HCT116 (cell line): ENCODE measurements around the gene AQP6. TPM values are rescaled to one million over a fixed set of nuclear protein-coding genes. Genes with fewer than 3 reads are reported as not detected.

Experiments used
- ATAC-seq: fragments of 200-7000 bp; cut with Tn5 transposase; 2 replicates; pipeline ENCODE4 v1.9.1; 2020; ENCODE audit warnings: mild to moderate bottlenecking, moderate library complexity
- BruUV-seq: library from RNA; stranded (reverse); fragments of 400-500 nt; replicated peaks from 2 replicates; lab custom pipeline; 2021; lab: Mats Ljungman, UMichigan
- CTCF ChIA-PET: fragments of 300-600 bp; sonication (Branson Sonifier 250); formaldehyde crosslinking; loops from one replicate; lab custom pipeline; 2021; ENCODE audit warnings: antibody characterized with exemption; lab: Charles Lee
- POLR2A ChIA-PET: fragments of 300-600, 350-600 bp; sonication (Branson Sonifier 250); formaldehyde crosslinking; loops from one replicate; lab custom pipeline; 2021; ENCODE audit warnings: antibody characterized with exemption; lab: Charles Lee
- RAD21 ChIA-PET, 2 experiments: fragments of 300-600 bp; sonication (Branson Sonifier 250); formaldehyde crosslinking; loops; one replicate each; lab custom pipeline; 2023; ENCODE audit warnings: low total read pairs in 2 of 2; ENCODE audit not compliant: uncharacterized antibody in 2 of 2, unreplicated experiment in 2 of 2, low non-redundant PET in 1 of 2; lab: Charles Lee
- DNase-seq: peaks from one replicate; pipeline ENCODE4 v3.0.0-alpha.2; 2010; ENCODE audit warnings: low read depth, low spot score
- H2AFZ ChIP-seq: fragments of 200-600 bp; shearing (Covaris generic), sonication (generic); 2 replicates; pipeline ENCODE4 v1.6.1; 2017; ENCODE audit warnings: low read depth, mixed run types, mixed read lengths, antibody characterized with exemption, low read length; ENCODE audit not compliant: poor library complexity, severe bottlenecking
- H3K27ac ChIP-seq: 2 replicates; pipeline ENCODE4 v1.5.1; 2012; ENCODE audit warnings: low read depth, low read length
- H3K27me3 ChIP-seq: fragments of 200-600 bp; sonication (generic); 2 replicates; pipeline ENCODE4 v1.6.1; 2016; ENCODE audit warnings: mixed run types, low read length, mixed read lengths; ENCODE audit not compliant: insufficient read depth
- H3K36me3 ChIP-seq, 2 experiments: fragments of 200-500 bp in 1 of 2; fragments of 200-600 bp in 1 of 2; sonication (Bioruptor generic) in 1 of 2; sonication (generic) in 1 of 2; 2 replicates each; pipeline versions ENCODE4 v1.5.1 to v1.6.1; 2014 to 2016; ENCODE audit warnings: low read length in 2 of 2, inconsistent platforms in 1 of 2, mixed read lengths in 1 of 2, mixed run types in 1 of 2; ENCODE audit not compliant: insufficient read depth in 2 of 2, control insufficient read depth in 1 of 2
- H3K4me1 ChIP-seq, 2 experiments: fragments of 200-600 bp in 1 of 2; sonication (generic) in 1 of 2; 2 replicates each; pipeline versions ENCODE4 v1.5.1 to v1.6.1; 2012 to 2017; ENCODE audit warnings: low read length in 2 of 2, inconsistent platforms in 1 of 2, mild to moderate bottlenecking in 1 of 2, mixed read lengths in 1 of 2, mixed run types in 1 of 2, moderate library complexity in 1 of 2; ENCODE audit not compliant: insufficient read depth in 2 of 2, control insufficient read depth in 1 of 2
- H3K4me2 ChIP-seq: fragments of 200-600 bp; sonication (generic); 2 replicates; pipeline ENCODE4 v1.6.1; 2017; ENCODE audit warnings: mixed run types, low read length, mixed read lengths
- H3K4me3 ChIP-seq, 2 experiments: fragments of 200-600 bp in 1 of 2; sonication (generic) in 1 of 2; replicated peaks in 1 of 2; 2 replicates each; pipeline ENCODE4 v1.5.1; 2011 to 2016; ENCODE audit warnings: low read length in 2 of 2, control low read depth in 1 of 2, low read depth in 1 of 2, mild to moderate bottlenecking in 1 of 2, mixed read lengths in 1 of 2, mixed run types in 1 of 2
- H3K79me2 ChIP-seq: fragments of 200-600 bp; sonication (generic); 2 replicates; pipeline ENCODE4 v1.6.1; 2017; ENCODE audit warnings: mild to moderate bottlenecking, mixed run types, low read length, moderate library complexity, mixed read lengths; ENCODE audit not compliant: insufficient read depth
- H3K9ac ChIP-seq: fragments of 200-600 bp; sonication (generic); 2 replicates; pipeline ENCODE4 v1.6.1; 2016; ENCODE audit warnings: low read length, mixed read lengths
- H3K9me2 ChIP-seq: fragments of 200-600 bp; sonication (generic), shearing (Covaris generic); 2 replicates; pipeline ENCODE4 v1.6.1; 2017; ENCODE audit warnings: mixed run types, mild to moderate bottlenecking, moderate library complexity; ENCODE audit not compliant: insufficient read depth
- H3K9me3 ChIP-seq, 2 experiments: fragments of 200-500 bp in 1 of 2; fragments of 200-600 bp in 1 of 2; sonication (Bioruptor generic) in 1 of 2; sonication (generic) in 1 of 2; 2 replicates each; pipeline ENCODE4 v1.6.1; 2014 to 2017; ENCODE audit warnings: low read length in 2 of 2, mixed read lengths in 2 of 2, inconsistent platforms in 1 of 2, low read depth in 1 of 2, mild to moderate bottlenecking in 1 of 2, mixed run types in 1 of 2, moderate library complexity in 1 of 2; ENCODE audit not compliant: control insufficient read depth in 1 of 2, insufficient read depth in 1 of 2
- H4K20me1 ChIP-seq: fragments of 200-600 bp; sonication (generic), shearing (Covaris generic); 2 replicates; pipeline ENCODE4 v1.6.1; 2017; ENCODE audit warnings: mixed run types, mild to moderate bottlenecking, moderate library complexity; ENCODE audit not compliant: insufficient read depth
- CBX3 ChIP-seq: IDR thresholded peaks from 2 replicates; pipeline ENCODE4 v1.6.1; 2012; ENCODE audit warnings: low read depth
- CTCF ChIP-seq, 3 experiments: fragments of 200-600 bp in 1 of 3; sonication (generic) in 1 of 3; IDR thresholded peaks in 2 of 3; conservative IDR thresholded peaks in 1 of 3; 2 replicates each; pipeline ENCODE4 v1.5.1; 2012 to 2017; ENCODE audit warnings: low read depth in 2 of 3, low read length in 2 of 3, antibody characterized with exemption in 1 of 3, borderline replicate concordance in 1 of 3, control low read depth in 1 of 3, mild to moderate bottlenecking in 1 of 3, mixed read lengths in 1 of 3, mixed run types in 1 of 3, moderate library complexity in 1 of 3; ENCODE audit not compliant: insufficient read depth in 1 of 3
- EGR1 ChIP-seq: IDR thresholded peaks from 2 replicates; pipeline ENCODE4 v1.6.1; 2012; ENCODE audit warnings: low read depth
- EZH2 ChIP-seq: fragments of 200-600 bp; sonication (generic); IDR thresholded peaks from 2 replicates; pipeline ENCODE4 v1.6.1; 2017; ENCODE audit warnings: antibody characterized with exemption, mixed run types
- FOSL1 ChIP-seq: IDR thresholded peaks from 2 replicates; pipeline ENCODE4 v1.6.1; 2012; ENCODE audit warnings: low read depth
- JUND ChIP-seq: IDR thresholded peaks from 2 replicates; pipeline ENCODE4 v1.6.1; 2012
- MAX ChIP-seq: IDR thresholded peaks from 2 replicates; pipeline ENCODE4 v1.6.1; 2012
- SIN3A ChIP-seq: IDR thresholded peaks from 2 replicates; pipeline ENCODE4 v1.6.1; 2012; ENCODE audit warnings: low read depth
- SP1 ChIP-seq: IDR thresholded peaks from 2 replicates; pipeline ENCODE4 v1.6.1; 2012; ENCODE audit warnings: low read depth
- YY1 ChIP-seq: IDR thresholded peaks from 2 replicates; pipeline ENCODE4 v1.6.1; 2011; ENCODE audit warnings: low read length, low read depth, moderate library complexity, mild to moderate bottlenecking; ENCODE audit not compliant: insufficient replicate concordance; ENCODE audit errors: extremely low read depth
- ZNF274 ChIP-seq: fragments of 200-500 bp; sonication (Bioruptor generic); IDR thresholded peaks from 2 replicates; pipeline ENCODE4 v1.6.1; 2014; ENCODE audit warnings: mild to moderate bottlenecking, low read depth, low read length, inconsistent platforms
- intact Hi-C: fragments of 100-400 bp; cut with micrococcal nuclease; formaldehyde crosslinking; loops from 2 replicates; pipeline ENCODE4 v1.10.0; 2022
- total RNA-seq: library from RNA; stranded (reverse); gene quantifications from one replicate; pipeline ENCODE4 v1.2.1, GENCODE V29; 2021; ENCODE audit not compliant: unreplicated experiment
- TF ChIP-seq, protein P1 (sequence below): IDR thresholded peaks from 2 replicates; pipeline ENCODE4 v1.6.1; 2012; ENCODE audit warnings: low read depth

The AQP6 gene
- total RNA-seq, 1 experiment from 2014 or later, result not detected

DNA sequence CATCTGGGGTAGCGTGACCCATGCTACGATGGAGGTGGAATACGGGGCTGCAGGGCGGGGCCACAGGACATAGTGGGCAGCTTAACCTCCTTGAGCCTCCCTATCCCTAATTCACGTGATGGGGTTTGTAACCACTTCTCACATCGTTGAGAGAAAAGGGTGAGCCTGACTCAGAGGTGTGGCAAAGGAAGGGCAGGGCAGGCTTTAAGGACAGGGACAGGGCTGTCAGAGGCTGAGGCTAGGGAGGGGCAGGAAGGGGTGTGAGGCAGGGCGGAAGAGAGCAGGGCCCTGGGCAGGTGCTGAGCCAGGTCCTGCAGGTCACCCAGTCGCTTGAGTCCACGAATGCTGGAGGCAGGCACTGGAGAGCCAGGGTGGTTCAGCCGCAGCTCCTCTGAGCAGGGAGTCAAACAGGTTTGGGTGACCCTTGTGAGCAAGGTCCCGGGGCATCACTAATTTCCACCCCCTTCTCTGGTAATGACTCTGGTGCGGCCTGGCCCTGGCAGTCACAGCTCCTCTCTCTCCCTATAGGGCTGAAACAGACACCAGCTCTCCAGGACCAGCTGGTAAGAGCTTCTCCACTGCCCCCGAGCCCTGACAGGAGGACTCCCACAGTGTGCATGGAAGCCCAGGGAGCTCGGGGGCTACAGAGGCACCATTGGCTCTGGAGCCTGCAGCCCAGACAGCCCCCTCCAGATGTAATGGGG lies 29.7 kb upstream of the AQP6 start:
- H3K4me2 ChIP-seq, result no peak overlapping the region
- H2AFZ ChIP-seq, result no peak overlapping the region
- no peaks in the 10 kb centered on the region for H3K79me2 ChIP-seq
- H3K27ac ChIP-seq, result no peak overlapping the region
- intact Hi-C loops, result no loop called here
- peaks cover 3 to 13% of the 10 kb centered on the region in 2 experiments; a peak in 3 of 4 replicates for H3K4me1 ChIP-seq
- RAD21 ChIA-PET, result no interaction called here
- no peak overlapping the region for H3K4me3 ChIP-seq
- POLR2A ChIA-PET, result no interaction called here
- no peaks in the 10 kb centered on the region for H3K27me3 ChIP-seq
- DNase-seq (no peak), ATAC-seq (no peak)
- no TSS peak for BruUV-seq
- H4K20me1 ChIP-seq, result no peaks in the 10 kb centered on the region
- no peaks in the 10 kb centered on the region for H3K9me3 ChIP-seq
- TF ChIP-seq ZNF274, result no peak
- no peak for TF ChIP-seq MAX
- TF ChIP-seq SP1, result no peak
- no peak for TF ChIP-seq CTCF (IDR thresholded peaks at IDR 0.05 in 2 of 3, conservative IDR thresholded peaks at IDR 0.05 in 1 of 3; ENCODE audit: borderline replicate concordance in 1 of 3, insufficient read depth in 1 of 3, low read depth in 2 of 3, low read length in 2 of 3)
- no peak for TF ChIP-seq SIN3A
- no peak for TF ChIP-seq EGR1
- no peak for TF ChIP-seq YY1
- TF ChIP-seq JUND, result no peak
- no peak for TF ChIP-seq CBX3
- no peak for TF ChIP-seq FOSL1
- no peak for TF ChIP-seq EZH2
- TF ChIP-seq, protein P1, sequence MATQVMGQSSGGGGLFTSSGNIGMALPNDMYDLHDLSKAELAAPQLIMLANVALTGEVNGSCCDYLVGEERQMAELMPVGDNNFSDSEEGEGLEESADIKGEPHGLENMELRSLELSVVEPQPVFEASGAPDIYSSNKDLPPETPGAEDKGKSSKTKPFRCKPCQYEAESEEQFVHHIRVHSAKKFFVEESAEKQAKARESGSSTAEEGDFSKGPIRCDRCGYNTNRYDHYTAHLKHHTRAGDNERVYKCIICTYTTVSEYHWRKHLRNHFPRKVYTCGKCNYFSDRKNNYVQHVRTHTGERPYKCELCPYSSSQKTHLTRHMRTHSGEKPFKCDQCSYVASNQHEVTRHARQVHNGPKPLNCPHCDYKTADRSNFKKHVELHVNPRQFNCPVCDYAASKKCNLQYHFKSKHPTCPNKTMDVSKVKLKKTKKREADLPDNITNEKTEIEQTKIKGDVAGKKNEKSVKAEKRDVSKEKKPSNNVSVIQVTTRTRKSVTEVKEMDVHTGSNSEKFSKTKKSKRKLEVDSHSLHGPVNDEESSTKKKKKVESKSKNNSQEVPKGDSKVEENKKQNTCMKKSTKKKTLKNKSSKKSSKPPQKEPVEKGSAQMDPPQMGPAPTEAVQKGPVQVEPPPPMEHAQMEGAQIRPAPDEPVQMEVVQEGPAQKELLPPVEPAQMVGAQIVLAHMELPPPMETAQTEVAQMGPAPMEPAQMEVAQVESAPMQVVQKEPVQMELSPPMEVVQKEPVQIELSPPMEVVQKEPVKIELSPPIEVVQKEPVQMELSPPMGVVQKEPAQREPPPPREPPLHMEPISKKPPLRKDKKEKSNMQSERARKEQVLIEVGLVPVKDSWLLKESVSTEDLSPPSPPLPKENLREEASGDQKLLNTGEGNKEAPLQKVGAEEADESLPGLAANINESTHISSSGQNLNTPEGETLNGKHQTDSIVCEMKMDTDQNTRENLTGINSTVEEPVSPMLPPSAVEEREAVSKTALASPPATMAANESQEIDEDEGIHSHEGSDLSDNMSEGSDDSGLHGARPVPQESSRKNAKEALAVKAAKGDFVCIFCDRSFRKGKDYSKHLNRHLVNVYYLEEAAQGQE, result no peak
- CTCF ChIA-PET, result no interaction called here
- no peaks in the 10 kb centered on the region for H3K9me2 ChIP-seq
- no peaks in the 10 kb centered on the region for H3K36me3 ChIP-seq
- no peak overlapping the region for H3K9ac ChIP-seq
